Activated B cell treated with CpG ODN at 0.5 μM for 24 hours (primary cell): Measurements from ENCODE around the gene C5orf15. TPM values are rescaled to one million over a fixed set of nuclear protein-coding genes. Genes with fewer than 3 reads are reported as not detected.

Experiments
- ATAC-seq: fragments of 200-7000 bp; cut with Tn5 transposase; one replicate; pipeline ENCODE4 v1.10.0; 2021; ENCODE audit warnings: low read depth, mild to moderate bottlenecking, moderate library complexity
- CTCF ChIA-PET: fragments of 350-600 bp; sonication (Branson Sonifier 250); formaldehyde crosslinking; loops from one replicate; lab custom pipeline; 2021; ENCODE audit warnings: antibody characterized with exemption; lab: Charles Lee
- POLR2A ChIA-PET: fragments of 350-600 bp; sonication (Branson Sonifier 250); formaldehyde crosslinking; loops from one replicate; lab custom pipeline; 2021; ENCODE audit warnings: antibody characterized with exemption; lab: Charles Lee
- DNase-seq: peaks from one replicate; pipeline ENCODE4 v3.0.0; 2022
- H3K27ac Mint-ChIP-seq: one replicate; pipeline ENCODE4 v1.8.0; 2020; ENCODE audit warnings: mixed read lengths
- H3K27me3 Mint-ChIP-seq: one replicate; pipeline ENCODE4 v1.8.0; 2021; ENCODE audit warnings: mixed read lengths
- H3K36me3 Mint-ChIP-seq: one replicate; pipeline ENCODE4 v1.8.0; 2021; ENCODE audit warnings: low read depth, mixed read lengths
- H3K4me1 Mint-ChIP-seq: one replicate; pipeline ENCODE4 v1.8.0; 2021; ENCODE audit warnings: mixed read lengths
- H3K4me3 Mint-ChIP-seq: one replicate; pipeline ENCODE4 v1.8.0; 2020; ENCODE audit warnings: mild to moderate bottlenecking, mixed read lengths
- H3K9me3 Mint-ChIP-seq: one replicate; pipeline ENCODE4 v1.8.0; 2020; ENCODE audit warnings: mixed read lengths
- intact Hi-C: fragments of 100-400 bp; cut with micrococcal nuclease; formaldehyde crosslinking; loops from one replicate; pipeline ENCODE4 v1.15.1; 2024
- total RNA-seq: library from RNA; stranded (reverse); gene quantifications from 2 replicates; pipeline ENCODE4 v1.2.3, GENCODE V29; 2022
- TF ChIP-seq, protein P1 (sequence below): fragments of 200-600 bp; IDR thresholded peaks from one replicate; pipeline ENCODE4 v1.8.0; 2022; ENCODE audit warnings: antibody characterized with exemption, mild to moderate bottlenecking

The C5orf15 gene
- total RNA-seq, 1 donor from 2014 or later = 25.7 TPM

DNA sequence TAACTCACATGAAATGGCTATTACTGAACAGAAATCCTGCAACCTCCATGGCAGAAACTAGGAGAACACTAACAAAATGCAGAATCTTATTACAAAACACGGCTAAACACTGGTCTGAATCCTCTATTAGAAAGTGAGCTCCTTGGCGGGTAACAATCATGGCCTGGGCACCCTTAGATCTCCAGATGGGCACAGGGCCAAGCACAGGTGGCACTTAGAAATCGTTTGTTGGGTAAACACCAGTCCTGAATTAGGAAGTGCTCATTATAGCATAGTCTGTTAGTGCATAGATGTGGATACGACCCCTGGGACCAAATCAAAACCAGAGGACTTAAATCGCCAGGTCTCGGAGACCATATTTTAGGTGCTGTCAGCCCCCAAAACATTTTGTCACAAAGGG lies 22.0 kb upstream of the C5orf15 start:
- no peak for DNase-seq
- TF ChIP-seq, protein P1, sequence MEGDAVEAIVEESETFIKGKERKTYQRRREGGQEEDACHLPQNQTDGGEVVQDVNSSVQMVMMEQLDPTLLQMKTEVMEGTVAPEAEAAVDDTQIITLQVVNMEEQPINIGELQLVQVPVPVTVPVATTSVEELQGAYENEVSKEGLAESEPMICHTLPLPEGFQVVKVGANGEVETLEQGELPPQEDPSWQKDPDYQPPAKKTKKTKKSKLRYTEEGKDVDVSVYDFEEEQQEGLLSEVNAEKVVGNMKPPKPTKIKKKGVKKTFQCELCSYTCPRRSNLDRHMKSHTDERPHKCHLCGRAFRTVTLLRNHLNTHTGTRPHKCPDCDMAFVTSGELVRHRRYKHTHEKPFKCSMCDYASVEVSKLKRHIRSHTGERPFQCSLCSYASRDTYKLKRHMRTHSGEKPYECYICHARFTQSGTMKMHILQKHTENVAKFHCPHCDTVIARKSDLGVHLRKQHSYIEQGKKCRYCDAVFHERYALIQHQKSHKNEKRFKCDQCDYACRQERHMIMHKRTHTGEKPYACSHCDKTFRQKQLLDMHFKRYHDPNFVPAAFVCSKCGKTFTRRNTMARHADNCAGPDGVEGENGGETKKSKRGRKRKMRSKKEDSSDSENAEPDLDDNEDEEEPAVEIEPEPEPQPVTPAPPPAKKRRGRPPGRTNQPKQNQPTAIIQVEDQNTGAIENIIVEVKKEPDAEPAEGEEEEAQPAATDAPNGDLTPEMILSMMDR = no peak
- intact Hi-C loops = no loop called here
- no peak overlapping the region for H3K27ac Mint-ChIP-seq
- ChIA-PET CTCF (interaction anchor here (0.9 kb wide), 1 partner anchor 49 kb away, joined by 3 read pairs; no protein-coding TSS in a partner anchor), POLR2A (no interaction called here)
- peaks cover 57% of the 10 kb centered on the region for H3K36me3 Mint-ChIP-seq
- no peaks in the 10 kb centered on the region for H3K9me3 Mint-ChIP-seq
- peaks cover 36% of the 10 kb centered on the region for H3K4me1 Mint-ChIP-seq
- no peak overlapping the region for H3K4me3 Mint-ChIP-seq
- no peak for ATAC-seq
- H3K27me3 Mint-ChIP-seq = no peaks in the 10 kb centered on the region

DNA sequence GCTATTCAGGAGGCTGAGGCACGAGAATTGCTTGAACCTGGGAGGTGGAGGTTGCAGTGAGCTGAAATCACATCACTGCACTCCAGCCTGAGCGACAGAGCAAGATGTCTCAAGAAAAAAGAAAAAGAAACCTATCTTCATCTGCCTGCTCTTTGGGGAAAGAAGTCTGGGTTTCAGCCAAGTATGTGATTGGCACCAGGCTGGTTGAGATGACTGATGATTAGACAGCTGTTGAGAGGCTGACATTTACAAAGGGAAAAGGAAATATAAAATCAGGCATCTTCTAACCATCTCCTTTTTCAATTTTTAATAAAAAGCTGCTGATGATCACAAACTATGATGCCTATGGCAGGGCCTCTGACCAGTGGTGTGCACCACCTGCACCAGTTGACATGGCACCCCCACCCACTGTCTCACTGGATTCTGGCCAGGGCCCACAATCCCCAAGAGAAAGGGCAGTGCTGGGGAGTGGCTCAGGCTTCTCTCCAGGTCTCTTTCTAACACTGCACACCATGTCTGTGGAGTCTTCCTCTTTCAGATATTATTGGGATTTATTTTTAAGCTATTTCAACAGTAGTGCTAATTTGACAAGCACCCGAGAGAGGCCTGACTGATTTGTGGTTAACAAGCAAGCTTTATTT lies 17.2 kb upstream of the C5orf15 start:
- ChIA-PET CTCF (interaction anchor here (0.6 kb wide), 1 partner anchor 985 kb away, joined by 5 read pairs; no protein-coding TSS in a partner anchor), POLR2A (no interaction called here)
- peaks cover 6% of the 10 kb centered on the region for H3K4me1 Mint-ChIP-seq
- H3K9me3 Mint-ChIP-seq = no peaks in the 10 kb centered on the region
- no peak for ATAC-seq
- DNase-seq = no peak
- H3K36me3 Mint-ChIP-seq = peaks cover 75% of the 10 kb centered on the region
- no peak overlapping the region for H3K27ac Mint-ChIP-seq
- intact Hi-C loops = no loop called here
- H3K27me3 Mint-ChIP-seq = no peaks in the 10 kb centered on the region
- TF ChIP-seq, protein P1 = no peak
- H3K4me3 Mint-ChIP-seq = no peak overlapping the region

DNA sequence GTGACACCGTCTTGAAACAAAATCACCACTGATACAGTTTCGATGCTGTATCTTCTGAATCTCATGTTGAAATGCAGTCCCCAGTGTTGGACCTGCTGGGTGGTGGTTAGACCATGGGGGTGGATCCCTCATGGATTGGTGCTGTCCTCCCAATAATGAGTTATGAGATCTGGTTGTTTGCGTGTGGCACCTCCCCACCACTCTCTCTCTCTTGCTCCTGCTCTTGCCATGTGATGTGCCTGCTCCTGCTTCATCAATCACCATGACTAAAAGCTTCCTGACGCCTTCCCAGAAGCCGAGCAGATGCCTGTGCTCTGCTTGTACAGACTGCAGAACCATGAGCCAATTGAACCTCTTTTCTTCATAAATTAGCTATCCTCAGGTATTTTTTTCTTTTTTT lies 15.2 kb upstream of the C5orf15 start:
- intact Hi-C loops = no loop called here
- no peak for DNase-seq
- ChIA-PET CTCF (interaction anchor here (0.7 kb wide), 1 partner anchor 56 kb away, joined by 4 read pairs; no protein-coding TSS in a partner anchor), POLR2A (interaction anchor here (0.6 kb wide), 1 partner anchor 26 kb away, joined by 4 read pairs; no protein-coding TSS in a partner anchor)
- no peaks in the 10 kb centered on the region for H3K9me3 Mint-ChIP-seq
- H3K27ac Mint-ChIP-seq = no peak overlapping the region
- TF ChIP-seq, protein P1 = no peak
- no peaks in the 10 kb centered on the region for H3K27me3 Mint-ChIP-seq
- ATAC-seq = no peak
- no peak overlapping the region for H3K4me3 Mint-ChIP-seq
- peaks cover 73% of the 10 kb centered on the region for H3K36me3 Mint-ChIP-seq
- peaks cover 14% of the 10 kb centered on the region for H3K4me1 Mint-ChIP-seq

DNA sequence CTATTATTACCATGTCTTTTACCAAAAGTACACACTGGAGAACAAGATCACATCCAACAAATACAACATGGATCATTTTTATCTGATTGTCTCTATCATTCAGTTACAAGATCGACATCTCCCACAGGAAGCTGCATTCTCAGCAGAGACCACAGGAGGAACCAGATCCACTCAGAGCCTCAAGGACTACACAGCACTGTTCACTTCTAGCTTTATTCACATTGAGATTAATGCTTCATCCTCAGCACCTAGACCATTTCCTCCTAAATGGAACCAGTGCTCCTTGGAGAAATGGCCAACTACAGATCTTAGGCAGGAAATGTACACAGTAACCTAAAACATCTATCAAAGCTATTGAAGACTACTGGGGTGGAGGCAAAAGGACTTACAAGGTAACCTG lies 13.3 kb upstream of the C5orf15 start:
- Mint-ChIP-seq H3K9me3 (no peaks in the 10 kb centered on the region), H3K4me1 (peaks cover 33% of the 10 kb centered on the region), H3K27ac (no peak overlapping the region), H3K36me3 (peaks cover 66% of the 10 kb centered on the region), H3K4me3 (no peak overlapping the region), H3K27me3 (no peaks in the 10 kb centered on the region)
- intact Hi-C loops = loop anchor here (2.0 kb wide), 1 partner anchor 429 kb away; no protein-coding TSS in a partner anchor
- TF ChIP-seq, protein P1 = no peak
- DNase-seq = no peak
- ChIA-PET CTCF (interaction anchor here (0.8 kb wide), 1 partner anchor 17 kb away, joined by 3 read pairs; no protein-coding TSS in a partner anchor), POLR2A (interaction anchor here (0.6 to 0.7 kb wide), 2 partner anchors 20 to 870 kb away, joined by 4 to 10 read pairs; no protein-coding TSS in a partner anchor)
- no peak for ATAC-seq

DNA sequence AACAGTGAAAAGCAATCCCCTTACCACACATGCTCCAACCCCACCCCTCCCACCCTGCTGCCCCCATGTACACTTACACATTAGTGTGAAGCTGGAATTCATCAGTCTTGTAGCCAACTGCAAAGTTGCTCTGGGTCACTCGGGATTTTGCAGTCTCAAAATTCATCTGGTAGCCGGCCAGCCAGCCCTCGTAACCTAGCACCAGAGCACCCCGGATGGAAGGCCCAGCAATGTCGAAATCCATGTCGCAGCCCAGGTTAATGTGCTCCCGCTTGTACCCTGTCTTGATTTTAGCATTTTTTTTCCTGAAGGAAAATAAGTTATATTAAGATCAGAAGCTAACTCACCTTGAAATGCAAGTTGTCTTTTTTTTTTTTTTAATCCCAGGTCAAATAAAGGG lies 12.2 kb upstream of the C5orf15 start:
- POLR2A ChIA-PET = interaction anchor here (0.9 kb wide), 1 partner anchor 105 kb away, joined by 11 read pairs; no protein-coding TSS in a partner anchor
- Mint-ChIP-seq H3K4me1 (peaks cover 29% of the 10 kb centered on the region), H3K27me3 (no peaks in the 10 kb centered on the region), H3K36me3 (peaks cover 63% of the 10 kb centered on the region), H3K27ac (no peak overlapping the region), H3K9me3 (no peaks in the 10 kb centered on the region), H3K4me3 (no peak overlapping the region)
- TF ChIP-seq, protein P1 = no peak
- intact Hi-C loops = loop anchor here (1.0 to 2.0 kb wide), 4 partner anchors 74 to 869 kb away; no protein-coding TSS in a partner anchor
- DNase-seq = no peak
- CTCF ChIA-PET = interaction anchor here (1.2 to 3.0 kb wide), 3 partner anchors 11 to 557 kb away, joined by 3 to 20 read pairs (median 11); partner anchors contain the start of gene C5orf15
- ATAC-seq = no peak
